Fibroblast of lung (primary cell): ENCODE measurements around the gene TNS1. TPM values are rescaled to one million over a fixed set of nuclear protein-coding genes. Genes with fewer than 3 reads are reported as not detected.

Experiments used
- DNase-seq, 2 donors: peaks; one replicate each; pipeline versions ENCODE4 v3.0.0 to v3.0.0-alpha.2; 2010; ENCODE audit warnings: low read depth in 2 of 2
- H2AFZ ChIP-seq: 2 replicates; pipeline ENCODE4 v1.5.1; 2012; ENCODE audit warnings: low read length, control low read depth, inconsistent platforms
- H3K27ac ChIP-seq: 2 replicates; pipeline ENCODE4 v1.5.1; 2011; ENCODE audit warnings: low read length, control low read depth; ENCODE audit not compliant: insufficient read depth
- H3K27me3 ChIP-seq: 2 replicates; pipeline ENCODE4 v1.5.1; 2011; ENCODE audit warnings: mild to moderate bottlenecking, low read length; ENCODE audit not compliant: control insufficient read depth, insufficient read depth
- H3K36me3 ChIP-seq: 2 replicates; pipeline ENCODE4 v1.5.1; 2011; ENCODE audit warnings: low read length; ENCODE audit not compliant: control insufficient read depth, insufficient read depth
- H3K4me1 ChIP-seq: 2 replicates; pipeline ENCODE4 v1.5.1; 2011; ENCODE audit warnings: low read length; ENCODE audit not compliant: control insufficient read depth, insufficient read depth; ENCODE audit errors: extremely low read depth
- H3K4me2 ChIP-seq: 2 replicates; pipeline ENCODE4 v1.5.1; 2011; ENCODE audit warnings: low read length, control low read depth; ENCODE audit not compliant: insufficient read depth; ENCODE audit errors: extremely low read depth
- H3K4me3 ChIP-seq, 4 experiments: fragments of 200-600 bp in 1 of 4; sonication (generic) in 1 of 4; replicated peaks in 1 of 4; 2 replicates each; pipeline ENCODE4 v1.5.1; 2011 to 2016; ENCODE audit warnings: low read length in 4 of 4, low read depth in 3 of 4, mild to moderate bottlenecking in 3 of 4, control low read depth in 2 of 4, inconsistent platforms in 1 of 4, mixed read lengths in 1 of 4; ENCODE audit not compliant: insufficient read depth in 1 of 4; ENCODE audit errors: control extremely low read depth in 1 of 4
- H3K79me2 ChIP-seq: 2 replicates; pipeline ENCODE4 v1.5.1; 2012; ENCODE audit warnings: mild to moderate bottlenecking, low read length, inconsistent platforms; ENCODE audit not compliant: control insufficient read depth, insufficient read depth
- H3K9ac ChIP-seq: 2 replicates; pipeline ENCODE4 v1.5.1; 2011; ENCODE audit warnings: mild to moderate bottlenecking, low read length, control low read depth; ENCODE audit not compliant: insufficient read depth
- H3K9me3 ChIP-seq: 2 replicates; pipeline ENCODE4 v1.5.1; 2012; ENCODE audit warnings: low read depth, low read length; ENCODE audit not compliant: control insufficient read depth, insufficient read depth
- H4K20me1 ChIP-seq: 2 replicates; pipeline ENCODE4 v1.5.1; 2011; ENCODE audit warnings: low read length; ENCODE audit not compliant: control insufficient read depth, insufficient read depth; ENCODE audit errors: extremely low read depth
- EZH2 ChIP-seq: IDR thresholded peaks from 2 replicates; pipeline ENCODE4 v1.5.1; 2012; ENCODE audit warnings: low read length, control low read depth, mild to moderate bottlenecking; ENCODE audit errors: missing control alignments
- polyA plus RNA-seq, 2 donors: library from polyadenylated mRNA; depleted of rRNA in 1 of 2; stranded (reverse) in 1 of 2; unstranded in 1 of 2; fragments of >200 nt; gene quantifications; 2 replicates each; pipeline ENCODE4 v1.2.1, GENCODE V29; 2011 to 2012; ENCODE audit warnings: missing spikeins in 1 of 2
- total RNA-seq: library from RNA; depleted of rRNA; stranded (reverse); fragments of >200 nt; gene quantifications from 2 replicates; pipeline ENCODE4 v1.2.1, GENCODE V29; 2014
- TF ChIP-seq, protein P1 (sequence below), 2 donors: IDR thresholded peaks in 1 of 2; conservative IDR thresholded peaks in 1 of 2; 1 replicate in 1 of 2; 2 replicates in 1 of 2; pipeline ENCODE4 v1.5.1; 2011 to 2012; ENCODE audit warnings: low read length in 2 of 2, control low read depth in 1 of 2, inconsistent platforms in 1 of 2, low read depth in 1 of 2, mild to moderate bottlenecking in 1 of 2

Gene TNS1
- total and polyA plus RNA-seq, 2 donors (not counting 1 experiment from before 2014, with no cell fraction given): 44.4 to 47.1 TPM

DNA sequence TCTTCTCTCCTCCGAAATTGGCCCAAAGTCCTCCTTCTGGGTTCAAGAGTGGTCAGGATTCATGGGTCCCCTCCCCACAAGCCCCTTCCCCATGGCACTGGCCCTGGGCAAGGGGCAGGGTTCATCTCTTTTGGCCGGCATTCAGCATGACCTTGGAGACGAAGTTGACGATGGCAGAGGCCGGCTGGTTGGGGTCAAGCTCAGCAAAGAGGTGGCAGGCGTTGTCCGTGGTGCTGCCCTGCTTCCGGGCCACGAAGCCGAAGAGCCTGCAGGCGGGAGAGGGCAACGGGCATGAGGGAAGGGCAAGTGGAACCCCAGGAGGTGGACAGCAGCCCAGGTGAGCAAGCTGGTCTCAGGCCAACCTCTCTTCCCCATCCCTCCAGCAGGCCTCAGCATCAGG lies 198.5 kb downstream of the TNS1 start:
- DNase-seq: no peak
- Histone ChIP-seq H3K36me3 (peaks cover 16% of the 10 kb centered on the region), H3K27me3 (no peaks in the 10 kb centered on the region), H4K20me1 (no peaks in the 10 kb centered on the region), H2AFZ (no peak overlapping the region), H3K9me3 (no peaks in the 10 kb centered on the region), H3K4me1 (peaks cover 6% of the 10 kb centered on the region), H3K9ac (no peak overlapping the region), H3K4me2 (no peak overlapping the region), H3K79me2 (no peaks in the 10 kb centered on the region), H3K4me3 (no peak overlapping the region), H3K27ac (no peak overlapping the region)
- no peak for TF ChIP-seq EZH2
- TF ChIP-seq, protein P1, sequence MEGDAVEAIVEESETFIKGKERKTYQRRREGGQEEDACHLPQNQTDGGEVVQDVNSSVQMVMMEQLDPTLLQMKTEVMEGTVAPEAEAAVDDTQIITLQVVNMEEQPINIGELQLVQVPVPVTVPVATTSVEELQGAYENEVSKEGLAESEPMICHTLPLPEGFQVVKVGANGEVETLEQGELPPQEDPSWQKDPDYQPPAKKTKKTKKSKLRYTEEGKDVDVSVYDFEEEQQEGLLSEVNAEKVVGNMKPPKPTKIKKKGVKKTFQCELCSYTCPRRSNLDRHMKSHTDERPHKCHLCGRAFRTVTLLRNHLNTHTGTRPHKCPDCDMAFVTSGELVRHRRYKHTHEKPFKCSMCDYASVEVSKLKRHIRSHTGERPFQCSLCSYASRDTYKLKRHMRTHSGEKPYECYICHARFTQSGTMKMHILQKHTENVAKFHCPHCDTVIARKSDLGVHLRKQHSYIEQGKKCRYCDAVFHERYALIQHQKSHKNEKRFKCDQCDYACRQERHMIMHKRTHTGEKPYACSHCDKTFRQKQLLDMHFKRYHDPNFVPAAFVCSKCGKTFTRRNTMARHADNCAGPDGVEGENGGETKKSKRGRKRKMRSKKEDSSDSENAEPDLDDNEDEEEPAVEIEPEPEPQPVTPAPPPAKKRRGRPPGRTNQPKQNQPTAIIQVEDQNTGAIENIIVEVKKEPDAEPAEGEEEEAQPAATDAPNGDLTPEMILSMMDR (conservative IDR thresholded peaks at IDR 0.05 in 1 of 2, IDR thresholded peaks at IDR 0.05 in 1 of 2; ENCODE audit: low read depth in 1 of 2, low read length in 2 of 2): no peak

DNA sequence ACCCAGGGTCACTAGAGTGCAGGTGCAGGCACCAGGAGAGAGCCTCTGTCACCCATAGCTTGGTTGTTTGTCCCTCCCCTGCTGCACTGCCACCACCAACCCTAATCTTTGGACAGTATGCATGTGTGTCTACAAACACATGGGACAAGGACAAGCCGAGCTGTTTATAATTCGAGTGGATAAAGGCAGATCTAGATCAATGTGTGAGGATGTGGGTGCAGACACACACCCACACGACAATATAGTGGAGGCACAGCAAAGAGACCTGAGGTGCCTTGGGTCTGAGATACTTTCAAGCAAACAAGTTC lies 199.2 kb downstream of the TNS1 start:
- H4K20me1 ChIP-seq: no peaks in the 10 kb centered on the region
- no peak overlapping the region for H2AFZ ChIP-seq
- H3K36me3 ChIP-seq: peaks cover 13% of the 10 kb centered on the region
- H3K4me1 ChIP-seq: peaks cover 6% of the 10 kb centered on the region
- H3K9me3 ChIP-seq: no peaks in the 10 kb centered on the region
- no peak overlapping the region for H3K27ac ChIP-seq
- DNase-seq: no peak
- no peak overlapping the region for H3K4me3 ChIP-seq
- no peaks in the 10 kb centered on the region for H3K27me3 ChIP-seq
- H3K79me2 ChIP-seq: no peaks in the 10 kb centered on the region
- no peak for TF ChIP-seq EZH2
- TF ChIP-seq, protein P1 (conservative IDR thresholded peaks at IDR 0.05 in 1 of 2, IDR thresholded peaks at IDR 0.05 in 1 of 2; ENCODE audit: low read depth in 1 of 2, low read length in 2 of 2): no peak
- no peak overlapping the region for H3K4me2 ChIP-seq
- no peak overlapping the region for H3K9ac ChIP-seq

DNA sequence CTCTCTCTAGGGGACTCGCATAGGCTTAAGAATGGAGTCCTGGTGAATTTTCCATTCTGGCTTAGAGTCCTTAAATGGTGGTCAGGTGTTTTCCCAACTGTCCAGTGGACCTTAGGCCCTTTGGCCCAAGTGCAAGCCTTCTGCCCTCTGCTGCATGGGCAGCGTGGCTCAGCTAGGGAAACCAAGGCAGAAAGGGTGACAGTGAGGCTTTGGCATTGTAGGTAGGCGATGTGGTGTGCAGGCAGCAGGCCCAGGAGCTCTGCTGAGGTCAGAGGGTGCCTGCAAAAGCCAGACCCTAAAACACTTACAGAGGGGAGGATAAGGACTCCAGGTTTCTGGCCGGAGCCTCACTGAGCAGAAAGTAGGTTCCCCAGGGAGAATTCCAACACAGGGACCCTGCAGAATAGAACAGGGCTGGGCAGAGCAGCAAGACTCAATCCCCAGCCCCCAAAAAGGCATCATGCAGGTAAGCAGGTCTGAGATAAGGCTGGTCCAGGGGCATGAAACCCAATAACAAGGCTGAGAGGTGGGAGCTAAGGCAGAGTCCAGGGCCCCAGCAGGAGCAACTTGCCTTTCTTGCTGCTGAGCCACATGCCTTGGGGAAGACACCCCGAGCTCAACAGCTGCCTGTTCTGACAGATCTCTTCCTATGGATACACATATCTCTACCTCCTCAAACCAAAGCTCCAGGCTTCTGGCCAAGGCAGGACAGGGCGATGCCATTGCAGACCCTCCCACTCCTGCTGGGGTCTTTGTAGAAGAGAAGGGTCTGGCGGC lies 199.7 kb downstream of the TNS1 start:
- Histone ChIP-seq H2AFZ (no peak overlapping the region), H3K9me3 (no peaks in the 10 kb centered on the region), H3K36me3 (peaks cover 11% of the 10 kb centered on the region), H3K4me3 (no peak overlapping the region), H3K9ac (no peak overlapping the region), H3K4me1 (peaks cover 6% of the 10 kb centered on the region), H3K79me2 (no peaks in the 10 kb centered on the region), H3K27ac (no peak overlapping the region), H4K20me1 (no peaks in the 10 kb centered on the region), H3K4me2 (no peak overlapping the region), H3K27me3 (no peaks in the 10 kb centered on the region)
- TF ChIP-seq, protein P1 (conservative IDR thresholded peaks at IDR 0.05 in 1 of 2, IDR thresholded peaks at IDR 0.05 in 1 of 2; ENCODE audit: low read depth in 1 of 2, low read length in 2 of 2): no peak
- no peak for TF ChIP-seq EZH2
- DNase-seq: no peak
